ENCODE results near the gene GUCA2A. TPM values are rescaled to one million over a fixed set of nuclear protein-coding genes. Genes with fewer than 3 reads are reported as not detected.

Gene GUCA2A
- total and polyA plus RNA-seq, 2 of the 8 experiments (the other 6 are each of a cell fraction or from before 2014, with no cell fraction given) = not detected

GRCh38 chr1:42139444-42139843, 25.1 kb downstream of the GUCA2A start:
- Histone ChIP-seq H3K9ac (replicated peaks in 1 of 4; ENCODE audit: extremely low read depth in 1 of 4, low read depth in 3 of 4, low read length in 3 of 4) (no peak overlapping the region), H3K79me1 (ENCODE audit: low read depth, low read length) (no peaks in the 10 kb centered on the region), H2AFZ (ENCODE audit: low read length) (no peak overlapping the region), H3K23me2 (ENCODE audit: low read depth, low read length) (no peaks in the 10 kb centered on the region), H3K27ac (ENCODE audit: low read depth, low read length) (no peak overlapping the region), H3K4me2 (ENCODE audit: insufficient read depth in 1 of 2, low read depth in 2 of 2, low read length in 2 of 2) (no peak overlapping the region), H2AK5ac (ENCODE audit: low read depth, low read length) (no peak overlapping the region), H2BK15ac (ENCODE audit: low read length) (no peak overlapping the region), H3K9me3 (ENCODE audit: insufficient read depth in 2 of 2, low read depth in 1 of 2, low read length in 1 of 2) (no peaks in the 10 kb centered on the region), H3K36me3 (ENCODE audit: control insufficient read depth in 2 of 4, insufficient read depth in 4 of 4, low read length in 3 of 4) (no peaks in the 10 kb centered on the region), H2BK12ac (ENCODE audit: low read depth, low read length) (no peak overlapping the region), H2BK20ac (ENCODE audit: low read length) (no peak overlapping the region), H2BK120ac (replicated peaks; ENCODE audit: low read depth, low read length) (no peak overlapping the region), H3K27me3 (replicated peaks in 1 of 4; ENCODE audit: control insufficient read depth in 3 of 4, extremely low read depth in 1 of 4, insufficient read depth in 3 of 4, low read length in 3 of 4) (no peaks in the 10 kb centered on the region; a peak in 1 of 7 replicates), H2BK5ac (ENCODE audit: low read depth, low read length) (no peak overlapping the region), H3K23ac (ENCODE audit: insufficient read length) (no peak overlapping the region), H4K20me1 (replicated peaks in 1 of 2; ENCODE audit: control insufficient read depth in 1 of 2, insufficient read depth in 2 of 2, low read length in 2 of 2) (no peaks in the 10 kb centered on the region), H4K91ac (replicated peaks; ENCODE audit: insufficient read length, low read length) (no peak overlapping the region), H3K4me3 (ENCODE audit: extremely low read depth in 1 of 4, insufficient read depth in 2 of 4, low read depth in 3 of 4, low read length in 4 of 4) (no peak overlapping the region), H3K4me1 (replicated peaks in 1 of 4; ENCODE audit: control insufficient read depth in 3 of 4, insufficient read depth in 4 of 4, low read length in 3 of 4) (peaks cover 0 to 2% (median 0%) of the 10 kb centered on the region in 4 experiments; a peak in 2 of 7 replicates), H3K14ac (ENCODE audit: insufficient read length) (no peak overlapping the region), H4K5ac (ENCODE audit: insufficient read length, low read depth, low read length) (no peak overlapping the region), H4K8ac (ENCODE audit: extremely low read depth, insufficient read depth, low read length) (no peak overlapping the region), H3K18ac (ENCODE audit: extremely low read depth, low read length) (no peak overlapping the region), H3K56ac (replicated peaks; ENCODE audit: insufficient read length, low read depth, low read length) (no peak overlapping the region), H3K4ac (replicated peaks; ENCODE audit: insufficient read length, low read depth, low read length) (no peak overlapping the region), H3K79me2 (ENCODE audit: control insufficient read depth in 1 of 2, insufficient read depth in 2 of 2, low read length in 2 of 2) (no peaks in the 10 kb centered on the region)
- DNase-seq (ENCODE audit: low read depth in 1 of 2, low spot score in 2 of 2) (no peak), FAIRE-seq (no peak)
- ChIA-PET POLR2A (ENCODE audit: partially characterized antibody) (no interaction called here), CTCF (ENCODE audit: partially characterized antibody) (no interaction called here)
- WGBS, 2 experiments (ENCODE audit: extremely low coverage in 1 of 2, insufficient coverage in 1 of 2, insufficient read length in 1 of 2, insufficient replicate concordance in 2 of 2, low coverage in 1 of 2, low lambda C conversion rate in 2 of 2, missing lambda C conversion rate in 1 of 2) = 90% methylated on average over 3 of the region's 3 CpGs; no CpG with 5 or more reads in 1 of the 2 experiments
- TF ChIP-seq CBX8 (IDR thresholded peaks at IDR 0.05; ENCODE audit: borderline replicate concordance, low read depth, low read length) (no peak), ZNF274 (IDR thresholded peaks at IDR 0.05; ENCODE audit: borderline replicate concordance, extremely low read depth, low read length) (no peak), ATF3 (IDR thresholded peaks at IDR 0.05; ENCODE audit: insufficient read depth, low read depth, low read length) (no peak), CREB1 (IDR thresholded peaks at IDR 0.05) (no peak), CHD2 (IDR thresholded peaks at IDR 0.05; ENCODE audit: low read length) (no peak), JUND (IDR thresholded peaks at IDR 0.05; ENCODE audit: low read length) (no peak), RAD21 (IDR thresholded peaks at IDR 0.05 in 1 of 2, conservative IDR thresholded peaks at IDR 0.05 in 1 of 2; ENCODE audit: low read depth in 2 of 2, low read length in 2 of 2) (no peak), SP1 (IDR thresholded peaks at IDR 0.05; ENCODE audit: low read depth, low read length) (no peak), SRF (IDR thresholded peaks at IDR 0.05; ENCODE audit: low read depth, low read length) (no peak), BCL11A (IDR thresholded peaks at IDR 0.05; ENCODE audit: low read depth in 2 of 2, low read length in 2 of 2) (no peak), SIRT6 (IDR thresholded peaks at IDR 0.05; ENCODE audit: low read length) (no peak), EP300 (IDR thresholded peaks at IDR 0.05; ENCODE audit: borderline replicate concordance in 1 of 2, low read depth in 2 of 2, low read length in 2 of 2) (no peak)

Data from H1 (cell line).